ENCODE measurements around the gene PTCD3.

The PTCD3 gene

DNA sequence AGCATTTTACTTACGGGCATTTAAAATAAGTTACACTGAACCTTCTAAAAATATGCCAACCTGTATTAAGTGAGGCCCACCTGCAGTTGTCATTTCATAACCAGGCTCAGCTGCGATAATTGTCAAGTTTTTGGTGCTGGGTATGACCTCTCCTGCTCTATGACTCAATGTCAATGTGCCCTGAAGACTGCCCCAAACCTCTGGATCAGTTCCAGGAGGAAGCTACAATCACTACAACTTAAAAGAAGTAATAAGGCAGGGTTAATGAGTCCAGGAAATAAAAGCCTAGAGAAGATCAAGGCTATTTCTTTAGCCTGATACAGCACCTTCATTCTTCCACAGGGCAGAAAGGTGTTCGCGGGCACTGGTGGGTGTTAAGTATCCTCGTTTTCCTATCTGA lies 23.3 kb upstream of the PTCD3 start:
- no peak for DNase-seq

DNA sequence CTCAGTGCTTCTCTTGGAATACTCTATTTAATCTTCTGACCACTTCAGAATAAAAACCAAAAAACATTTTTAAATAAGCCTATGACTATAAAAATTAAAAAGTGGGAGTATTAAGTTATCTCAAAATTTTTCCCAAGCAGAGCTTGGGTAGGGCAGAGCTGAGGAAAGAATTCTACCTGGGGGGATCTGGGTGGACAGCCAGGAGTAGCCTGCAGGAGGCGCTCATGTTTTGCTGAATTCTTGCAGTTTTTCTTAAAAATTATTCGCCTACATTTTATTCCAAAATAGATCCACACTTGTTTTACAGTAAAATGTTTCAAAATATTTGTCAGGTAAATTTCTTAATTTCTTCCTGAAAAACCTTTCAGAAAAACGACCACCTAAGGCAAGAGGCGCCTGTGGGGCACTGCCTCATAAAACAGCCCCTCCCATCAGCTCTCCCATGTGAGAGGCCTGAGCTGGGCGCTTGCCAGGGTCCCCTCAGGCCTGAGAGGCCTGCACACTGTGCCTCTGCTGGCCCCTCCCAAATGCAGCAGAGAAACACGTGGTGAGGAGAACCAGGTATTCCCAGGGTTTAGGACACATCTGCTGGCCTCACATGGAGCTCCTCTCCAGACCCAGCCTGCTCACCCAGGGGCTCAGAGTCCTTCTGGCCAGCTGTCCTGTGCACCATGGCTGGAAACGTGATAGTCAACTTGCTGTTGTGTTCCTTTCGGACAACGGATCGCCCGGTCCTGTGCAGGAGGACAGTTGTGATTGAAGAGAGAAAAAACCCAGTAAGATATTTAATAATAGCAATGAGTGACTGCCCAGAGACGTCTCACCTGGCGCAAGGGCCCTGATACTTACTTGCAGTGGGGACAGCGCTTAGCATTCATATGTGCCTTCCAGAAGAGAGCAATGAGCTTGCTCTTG lies 17.8 kb upstream of the PTCD3 start:
- no peak for DNase-seq

DNA sequence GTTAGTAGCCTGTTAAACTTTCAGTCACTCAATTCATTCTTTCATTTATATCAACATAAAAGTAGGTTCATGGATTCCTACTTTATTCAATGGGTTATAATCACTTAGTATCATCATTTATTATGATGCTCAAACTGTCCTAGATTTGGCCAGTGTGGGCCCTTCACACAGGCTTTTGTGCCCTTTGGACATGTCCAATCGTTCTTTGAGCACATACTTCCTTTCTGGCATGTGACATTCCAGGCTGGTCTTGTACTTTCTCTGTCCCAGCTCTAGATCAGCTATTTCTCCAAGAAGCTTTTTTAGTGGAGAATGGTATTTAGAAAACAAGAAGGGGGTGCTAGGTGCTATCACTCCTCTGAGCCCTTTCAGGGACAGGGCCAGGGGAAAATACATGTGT lies 11.8 kb upstream of the PTCD3 start:
- DNase-seq, result no peak

DNA sequence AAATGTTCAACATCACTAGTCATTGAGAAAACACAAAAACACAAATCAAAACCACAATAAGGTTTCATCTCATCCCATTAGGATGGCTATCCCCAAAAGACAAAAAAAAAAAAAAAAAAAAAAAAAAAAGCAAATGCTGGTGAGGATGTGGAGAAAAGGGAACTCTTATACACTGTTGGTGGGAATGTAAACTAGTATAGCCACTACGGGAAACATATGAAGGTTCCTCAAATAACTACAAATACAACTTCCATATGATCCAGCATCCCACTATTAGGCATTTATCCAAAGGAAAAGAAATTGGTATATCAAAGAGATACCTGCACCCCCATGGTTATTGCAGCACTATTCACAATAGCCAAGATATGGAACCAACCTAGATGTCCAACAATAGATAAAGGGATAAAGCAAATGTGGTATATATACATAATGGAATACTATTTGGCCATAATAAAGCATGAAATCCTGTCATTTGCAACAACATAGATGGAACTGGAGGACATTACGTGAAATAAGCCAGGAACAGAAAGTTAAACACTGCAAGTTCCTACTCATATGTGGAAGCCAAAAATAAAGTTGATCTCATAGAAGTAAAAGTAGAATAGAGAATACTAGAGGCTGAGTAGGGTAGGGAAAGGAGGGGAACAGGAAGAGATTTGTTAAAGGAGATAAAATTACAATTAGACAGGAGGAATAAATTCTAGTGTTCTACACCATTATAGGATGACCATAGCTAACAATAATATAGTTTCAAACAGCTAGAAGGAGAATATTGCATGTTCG lies 8.7 kb upstream of the PTCD3 start:
- DNase-seq, result no peak

DNA sequence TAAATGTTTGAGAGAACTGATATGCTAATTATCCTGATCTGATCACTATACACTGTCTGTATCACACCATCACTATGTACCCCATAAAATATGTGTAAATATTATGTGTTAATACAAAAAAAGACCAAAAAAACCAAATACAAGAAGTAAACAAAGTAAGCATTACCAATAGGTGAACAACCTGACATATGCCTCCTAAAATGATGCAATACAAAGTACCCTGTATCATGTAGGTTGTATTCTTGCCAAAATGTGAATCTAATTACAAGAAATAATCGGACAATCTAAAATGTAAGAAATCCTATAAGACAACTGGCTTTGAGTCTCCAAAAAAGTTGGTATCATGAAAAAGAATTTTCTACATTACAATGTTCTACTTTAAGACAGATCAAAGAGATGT lies 8.1 kb upstream of the PTCD3 start:
- no peak for DNase-seq

DNA sequence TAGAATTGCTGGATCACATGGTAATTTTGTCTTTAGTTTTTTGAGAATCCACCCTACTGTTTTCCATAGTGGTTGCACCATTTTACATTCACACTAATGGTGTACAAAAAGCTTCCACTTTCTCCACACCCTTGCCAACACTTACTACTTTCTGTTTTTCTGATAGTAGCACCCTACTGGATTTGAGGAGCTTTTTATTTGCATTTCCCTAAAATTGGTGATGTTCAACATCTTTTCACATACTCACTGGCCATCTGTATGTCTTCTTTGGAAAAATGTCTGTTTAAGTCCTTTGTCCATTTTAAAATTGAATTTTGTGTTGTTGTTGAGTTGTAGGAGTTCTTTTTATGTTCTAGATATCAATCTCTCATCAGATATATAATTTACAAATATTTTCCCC lies 3.9 kb upstream of the PTCD3 start:
- no peak for DNase-seq

DNA sequence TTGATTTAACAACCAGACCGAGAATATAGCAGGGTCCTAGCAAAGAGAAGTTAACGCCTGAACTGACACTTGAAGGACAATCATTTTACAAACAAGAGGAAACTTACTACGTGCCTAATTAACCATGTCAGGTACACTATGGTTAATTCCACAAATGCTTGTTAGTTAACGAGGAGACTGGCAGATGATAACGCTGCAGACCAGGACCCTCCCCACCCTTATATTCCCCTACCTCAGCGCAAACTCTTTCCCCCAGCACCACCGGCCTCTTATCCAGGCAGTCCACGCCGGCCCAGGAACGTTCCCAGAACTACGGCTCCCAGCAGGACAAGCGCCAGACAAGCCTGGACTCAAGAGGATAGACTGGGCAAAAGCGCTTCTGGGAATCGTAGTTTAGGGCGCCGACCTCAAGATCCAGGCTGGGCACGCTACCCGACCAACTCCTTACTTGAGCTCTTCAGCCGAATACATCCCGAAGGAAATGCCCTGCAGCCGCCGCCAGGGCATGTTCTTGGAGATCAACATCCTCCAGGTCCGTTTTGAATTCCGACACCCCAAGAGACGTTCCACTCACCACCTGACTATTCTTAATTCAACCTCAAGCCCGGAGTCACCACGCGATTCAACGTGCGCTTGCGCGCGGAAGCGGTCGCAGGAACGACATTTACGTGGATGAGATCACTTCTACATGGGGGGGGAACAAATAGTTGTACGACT lies 625 bp upstream of the PTCD3 start, which contains the start of gene POLR1A:
Gene POLR1A (minus strand): TSS at position 635 of the 717 bp plus-strand sequence. CDS start 110 bp downstream, at position 525.
- peak; percentile 95 for DNase-seq

DNA sequence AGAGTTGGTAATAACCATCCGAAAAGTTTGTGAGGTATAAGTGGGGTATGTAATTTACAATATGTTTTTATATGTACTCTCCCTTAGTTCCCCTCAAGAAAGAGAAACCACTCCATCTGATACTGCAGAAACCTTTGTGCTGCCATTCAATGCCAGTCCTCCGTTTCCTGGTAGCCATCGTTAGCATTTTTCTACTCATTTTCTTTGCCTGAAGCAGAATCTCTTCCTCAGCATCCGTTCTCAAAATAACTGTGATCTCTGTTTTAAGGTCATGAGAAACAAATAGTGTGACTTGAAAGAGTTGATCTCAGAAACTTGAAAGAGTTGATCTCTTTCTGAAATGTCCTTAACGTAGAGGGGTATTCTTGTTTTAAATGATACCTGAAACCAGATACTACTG lies 996 bp downstream of the PTCD3 start:
- DNase-seq, result no peak

DNA sequence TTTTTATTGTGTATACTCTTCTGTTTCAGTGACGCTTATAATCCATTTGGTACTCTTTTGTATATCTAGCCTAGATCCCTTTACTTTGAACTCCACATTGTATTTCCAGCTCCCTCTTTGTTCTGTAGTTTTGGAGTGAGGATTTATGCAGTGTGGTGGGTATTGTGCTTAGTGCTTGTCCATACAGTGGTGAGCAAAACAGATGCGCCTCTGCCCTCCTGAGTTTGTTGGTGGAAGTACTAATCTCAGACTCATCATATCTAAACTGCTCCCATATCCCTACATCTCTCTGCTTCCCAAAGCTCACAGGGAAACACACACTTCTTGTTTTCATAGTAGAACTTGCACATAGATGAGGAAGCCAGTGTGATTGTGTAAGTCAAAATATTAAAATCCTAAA lies 12.1 kb downstream of the PTCD3 start:
- DNase-seq, result no peak

DNA sequence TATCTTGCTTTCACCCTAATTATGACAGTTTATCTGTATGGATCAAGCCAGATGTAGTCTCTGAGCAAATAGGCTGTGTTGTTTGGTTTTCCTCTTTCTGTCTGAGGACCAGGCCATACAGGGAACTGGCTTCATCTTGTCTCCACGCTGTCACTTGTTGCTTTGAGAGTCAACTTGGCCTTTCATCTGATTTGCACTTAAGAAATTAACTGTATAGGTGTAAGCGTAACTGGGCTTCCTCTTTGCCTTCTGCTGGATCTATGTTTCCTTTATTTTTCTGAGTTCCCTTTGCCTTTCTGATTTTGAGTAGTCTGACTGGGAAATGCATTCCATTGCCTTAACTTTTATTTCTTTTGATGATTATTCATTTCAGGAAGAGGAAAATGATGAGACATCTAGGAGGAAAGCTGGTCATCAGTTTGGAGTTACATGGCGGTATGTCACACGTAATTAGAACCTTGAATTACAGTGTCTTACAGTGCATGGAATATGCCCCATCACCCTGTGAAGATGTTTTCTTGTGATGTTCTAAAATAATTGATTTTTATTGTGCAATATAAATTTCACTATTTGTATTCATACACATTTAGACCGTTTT lies 17.4 kb downstream of the PTCD3 start:
- no peak for DNase-seq

DNA sequence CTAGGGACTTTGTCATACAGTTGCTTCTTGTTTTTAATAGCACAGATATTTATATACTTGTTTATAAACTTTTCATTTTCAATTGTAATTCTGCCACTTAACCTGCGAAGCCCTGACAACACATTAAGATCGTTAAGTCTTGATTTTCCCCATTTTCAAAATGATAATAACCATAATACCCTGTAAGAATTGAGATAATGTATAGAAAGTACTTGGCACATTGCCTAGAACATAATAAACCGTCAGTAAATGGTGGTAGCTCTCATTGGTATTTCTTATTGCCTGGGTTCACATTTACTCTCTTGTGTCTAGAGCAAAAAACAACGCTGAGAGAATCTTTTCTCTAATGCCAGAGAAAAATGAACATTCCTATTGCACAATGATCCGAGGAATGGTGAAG lies 18.6 kb downstream of the PTCD3 start:
- no peak for DNase-seq

DNA sequence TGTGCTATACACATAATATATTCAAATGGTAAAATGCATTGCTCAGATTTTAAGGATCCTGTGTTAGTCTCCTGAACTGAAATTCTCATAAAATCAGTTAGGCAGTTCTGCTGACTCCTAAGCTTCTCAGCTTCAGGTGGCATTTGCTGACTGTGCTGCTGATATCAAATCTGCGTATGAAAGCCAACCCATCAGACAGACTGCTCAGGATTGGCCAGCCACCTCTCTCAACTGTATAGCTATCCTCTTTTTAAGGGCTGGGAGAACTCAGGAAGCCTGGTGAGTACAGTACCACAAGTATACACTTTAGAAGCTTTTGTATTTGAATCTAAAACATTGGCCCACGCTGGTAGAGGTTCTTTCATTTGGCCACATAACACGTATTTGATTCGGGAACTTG lies 28.7 kb downstream of the PTCD3 start:
- DNase-seq, result no peak

DNA sequence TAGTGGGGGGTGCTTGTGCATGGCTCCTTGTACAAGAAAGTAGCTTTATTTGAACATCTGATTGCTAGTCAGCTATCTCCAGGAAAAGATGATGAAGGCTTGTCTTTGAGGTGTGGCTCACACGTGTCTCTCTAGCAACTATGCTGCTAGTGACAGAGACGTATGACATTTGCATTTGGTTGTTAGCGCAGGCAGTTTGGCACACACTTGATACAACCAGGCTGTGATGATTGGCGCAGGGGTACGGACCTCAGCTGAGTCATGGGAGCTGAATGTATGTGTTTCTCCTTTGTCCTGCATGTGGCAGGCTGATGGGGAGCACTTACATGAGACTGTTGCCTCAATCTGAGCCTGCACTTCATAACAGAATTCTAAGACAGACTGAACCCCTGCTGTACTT lies 29.6 kb downstream of the PTCD3 start:
- DNase-seq, result no peak

DNA sequence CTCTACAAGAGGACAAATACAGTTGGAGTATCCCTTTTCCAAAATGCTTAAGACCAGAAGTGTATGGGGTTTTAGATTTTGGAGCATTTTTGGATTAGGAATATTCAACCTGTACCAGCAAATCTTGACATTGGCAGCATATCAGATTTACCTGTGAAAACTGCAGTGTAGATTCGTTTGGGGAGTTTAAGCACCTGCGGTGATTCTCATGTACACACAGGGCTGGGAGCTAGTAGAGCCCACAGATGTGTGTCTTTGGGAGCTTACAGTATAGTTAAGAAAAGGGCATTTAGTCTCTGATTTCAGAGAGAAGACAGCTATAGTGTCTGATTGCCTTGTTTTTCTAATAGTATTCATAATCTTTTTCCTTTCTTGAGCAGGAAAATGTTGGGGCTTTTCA lies 30.1 kb downstream of the PTCD3 start:
- no peak for DNase-seq

DNA sequence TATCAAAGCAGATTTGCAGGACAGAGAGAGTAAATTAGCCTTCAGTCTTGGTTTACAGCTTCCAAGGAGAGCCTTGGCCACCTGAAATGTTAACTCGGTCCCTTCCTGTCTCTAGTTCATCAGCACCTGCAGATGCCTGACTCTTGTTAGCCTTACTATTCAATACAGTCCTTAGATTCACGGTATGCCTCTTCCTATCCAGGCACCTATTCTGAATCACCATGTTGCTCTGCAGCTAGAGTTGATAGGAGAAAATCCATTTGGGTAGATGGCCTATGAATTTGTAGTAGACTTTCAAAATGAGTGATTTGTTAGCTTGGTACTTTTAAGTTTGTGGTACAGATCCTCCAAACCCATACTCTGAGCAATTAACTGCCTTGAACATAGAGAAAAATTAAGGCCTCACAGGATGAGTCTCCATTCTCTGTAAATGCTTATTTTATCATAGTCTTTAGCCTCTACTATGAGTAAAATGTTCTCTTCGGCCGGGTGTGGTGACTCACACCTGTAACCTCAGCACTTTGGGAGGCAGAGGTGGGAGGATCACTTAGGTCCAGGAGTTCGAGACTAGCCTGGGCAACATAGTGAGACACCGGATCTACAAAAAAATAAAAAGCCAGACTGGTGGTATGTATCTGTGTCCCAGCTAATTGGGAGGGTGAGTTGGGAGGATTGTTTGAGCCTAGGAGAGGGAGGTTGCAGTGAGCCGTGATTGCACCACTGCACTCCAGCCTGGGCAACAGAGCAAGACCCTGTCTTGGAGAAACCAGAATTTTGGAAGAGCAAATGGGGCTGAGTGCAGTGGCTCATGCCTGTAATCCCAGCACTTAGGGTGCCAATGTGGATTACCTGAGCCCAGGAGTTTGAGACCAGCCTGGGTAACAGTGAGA lies 32.9 kb downstream of the PTCD3 start:
- DNase-seq, result no peak

DNA sequence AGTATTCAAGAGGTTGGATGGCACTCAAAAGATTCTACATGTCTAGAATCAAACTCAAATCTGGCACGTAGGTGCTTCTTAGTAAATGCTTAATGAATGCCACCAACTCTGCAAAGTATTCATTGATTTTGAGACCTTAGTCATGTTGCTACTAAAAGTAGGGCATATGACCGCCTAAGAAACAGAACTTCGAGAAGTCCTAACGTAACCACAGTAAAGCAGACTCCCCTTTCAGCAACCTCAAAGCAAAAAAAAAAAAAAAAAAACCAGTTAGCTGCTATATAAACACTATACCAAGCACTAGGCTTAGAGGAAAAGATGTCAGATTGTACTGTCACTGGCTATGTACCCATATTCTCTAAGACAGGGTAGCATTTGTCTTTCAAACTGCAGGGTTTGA lies 33.9 kb downstream of the PTCD3 start:
- no peak for DNase-seq

DNA sequence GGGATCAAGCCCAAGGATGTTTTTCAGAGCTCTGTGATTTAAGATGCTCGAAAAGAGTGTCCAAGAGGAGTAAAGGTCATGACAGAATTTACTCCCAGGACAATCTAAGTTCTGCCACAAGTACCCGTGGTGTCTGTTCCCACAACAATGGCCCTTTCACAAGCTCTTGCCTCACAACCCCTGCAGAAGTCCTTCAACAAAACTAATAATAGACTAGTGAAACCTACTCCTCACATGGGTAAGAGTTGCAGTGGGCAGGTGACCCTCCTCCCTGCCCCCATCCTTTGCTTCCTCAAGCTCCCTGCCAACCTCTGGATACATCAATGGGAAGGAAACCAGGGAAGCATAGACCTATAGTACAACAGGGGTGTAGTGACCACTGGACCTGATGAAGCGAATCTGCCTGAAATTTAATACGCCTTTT lies 34.9 kb downstream of the PTCD3 start:
- no peak for DNase-seq

DNA sequence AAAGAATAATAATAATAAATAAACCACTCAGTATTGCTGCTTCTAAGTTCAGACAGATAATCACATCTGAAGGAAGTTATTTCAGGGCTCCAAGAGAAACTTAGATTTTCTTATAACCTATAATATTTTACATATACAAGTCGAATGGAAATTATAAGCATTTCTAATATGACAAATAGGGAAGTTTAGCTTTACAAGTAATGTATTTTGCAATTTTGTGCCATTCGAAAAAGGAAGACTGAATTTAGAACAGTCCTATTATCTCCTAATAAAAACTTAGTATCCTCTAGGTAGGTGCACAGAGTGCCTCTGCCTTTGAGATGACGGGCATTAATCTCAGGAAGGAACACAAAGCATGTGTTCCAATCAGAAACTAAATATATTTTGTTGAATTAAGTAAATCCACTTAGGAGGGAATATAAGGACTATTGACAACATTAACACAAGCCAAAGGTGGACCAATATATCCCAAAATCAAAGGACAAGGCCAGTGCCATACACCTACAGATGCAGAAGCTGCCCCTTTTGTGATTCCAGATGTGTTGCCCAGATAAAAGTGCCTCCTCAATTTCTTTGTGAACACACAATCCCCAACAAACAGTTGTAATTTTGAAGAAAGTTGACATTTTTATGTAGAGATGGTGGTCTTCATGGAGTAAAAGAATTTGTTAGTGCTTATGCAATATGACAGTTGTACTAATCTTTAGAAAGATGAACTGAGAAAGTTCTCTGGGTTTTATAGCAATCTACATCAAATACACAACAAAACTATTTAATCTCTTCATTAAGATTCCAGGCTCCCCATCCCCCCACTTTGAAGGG lies 36.6 kb downstream of the PTCD3 start:
- DNase-seq, result no peak

DNA sequence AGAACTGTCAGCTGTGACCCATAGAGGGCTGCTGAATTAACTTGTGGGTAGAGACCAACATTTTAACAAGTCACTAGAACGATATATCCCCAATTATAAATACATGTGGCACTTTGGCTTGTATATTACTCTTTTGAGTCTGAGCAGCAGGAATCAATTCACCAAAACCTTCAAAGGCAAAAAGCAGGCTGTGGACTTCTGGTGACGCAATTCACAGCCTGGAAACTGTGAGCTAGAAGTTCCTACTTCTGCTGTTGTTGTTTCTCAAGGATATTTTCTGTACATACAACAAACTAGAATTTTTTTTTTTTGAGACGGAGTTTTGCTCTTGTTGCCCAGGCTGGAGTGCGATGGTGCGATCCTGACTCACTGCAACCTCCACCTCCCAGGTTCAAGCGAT lies 37.3 kb downstream of the PTCD3 start:
- DNase-seq, result no peak

DNA sequence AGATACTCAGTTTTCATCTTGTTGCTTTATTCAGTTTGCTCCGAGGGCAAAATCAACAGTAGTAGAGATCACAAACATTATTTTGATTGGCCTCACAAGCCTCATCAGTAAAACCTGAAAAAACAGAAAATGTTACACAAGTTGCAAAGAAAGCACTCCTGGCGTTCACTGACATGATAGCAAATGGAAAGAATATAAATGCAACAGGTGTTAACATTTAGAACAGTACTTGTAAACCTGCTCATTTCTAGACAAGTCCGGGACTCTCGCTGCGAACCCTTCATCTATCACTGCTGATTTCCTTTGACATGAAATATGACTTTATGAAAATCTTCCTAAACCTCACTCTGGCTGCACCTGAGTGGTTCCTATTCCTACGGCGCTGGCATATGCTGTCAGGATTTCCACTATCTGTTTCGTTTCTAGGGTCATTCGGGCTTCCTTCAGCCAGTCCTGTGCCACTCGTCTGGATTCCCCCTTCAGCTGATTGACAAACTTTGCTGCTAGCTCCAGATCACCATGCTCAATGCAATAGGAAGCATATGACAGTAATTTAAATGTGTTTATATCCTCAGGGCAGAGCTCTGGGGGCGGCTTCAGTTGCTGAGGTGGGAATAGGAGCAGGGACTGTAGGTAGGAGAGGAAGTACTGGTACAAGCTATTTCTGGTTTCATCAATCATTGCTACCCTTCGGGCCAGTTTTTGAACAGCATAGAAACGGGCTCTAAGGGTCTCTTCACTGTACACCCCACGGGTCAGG lies 38.1 kb downstream of the PTCD3 start:
- no peak for DNase-seq
